ENCODE measurements around the gene AIMP1.
"Not testable (repeated sequence)": the region's sequence is repeated elsewhere in the genome, so short reads cannot be mapped to it uniquely, and the experiment has no call there.

The AIMP1 gene

GRCh38 chr4:106314960-106315359 lies 1.4 kb upstream of the AIMP1 start:
- no peak for DNase-seq

GRCh38 chr4:106315476-106315967 lies 828 bp upstream of the AIMP1 start:
- no peak for DNase-seq

GRCh38 chr4:106316773-106317409 lies 541 bp downstream of the AIMP1 start:
- DNase-seq: no peak

GRCh38 chr4:106317815-106318214 lies 1.5 kb downstream of the AIMP1 start:
- no peak for DNase-seq

- DNase-seq: no peak
These were observed 2.2 kb downstream of the AIMP1 start for GRCh38 chr4:106318511-106318910.

GRCh38 chr4:106320235-106320634 lies 3.9 kb downstream of the AIMP1 start:
- no peak for DNase-seq

GRCh38 chr4:106321168-106321567 lies 4.8 kb downstream of the AIMP1 start:
- DNase-seq: not testable (repeated sequence)

GRCh38 chr4:106321814-106322213 lies 5.5 kb downstream of the AIMP1 start:
- not testable (repeated sequence) for DNase-seq

- no peak for DNase-seq
These were observed 6.8 kb downstream of the AIMP1 start for GRCh38 chr4:106323119-106323518.

GRCh38 chr4:106325800-106326199 lies 9.4 kb downstream of the AIMP1 start:
- no peak for DNase-seq

GRCh38 chr4:106329041-106329618 lies 12.8 kb downstream of the AIMP1 start:
- no peak for DNase-seq

GRCh38 chr4:106333186-106333585 lies 16.8 kb downstream of the AIMP1 start:
- no peak for DNase-seq

GRCh38 chr4:106334741-106335470 lies 18.6 kb downstream of the AIMP1 start:
- DNase-seq: no peak

- DNase-seq: no peak
These were observed 20.3 kb downstream of the AIMP1 start for GRCh38 chr4:106336618-106337017.

GRCh38 chr4:106337916-106338315 lies 21.6 kb downstream of the AIMP1 start:
- no peak for DNase-seq

- no peak for DNase-seq
These were observed 22.3 kb downstream of the AIMP1 start for GRCh38 chr4:106338671-106339070.

GRCh38 chr4:106339431-106339830 lies 23.1 kb downstream of the AIMP1 start:
- no peak for DNase-seq

GRCh38 chr4:106340774-106341173 lies 24.4 kb downstream of the AIMP1 start:
- DNase-seq: no peak

GRCh38 chr4:106343865-106344646 lies 27.7 kb downstream of the AIMP1 start:
- no peak for DNase-seq

- DNase-seq: no peak
These were observed 28.3 kb downstream of the AIMP1 start for GRCh38 chr4:106344647-106344970.

GRCh38 chr4:106347167-106347566 lies 30.8 kb downstream of the AIMP1 start:
- DNase-seq: no peak

GRCh38 chr4:106351016-106351415 lies 34.7 kb downstream of the AIMP1 start:
- DNase-seq: no peak

GRCh38 chr4:106353786-106354185 lies 37.4 kb downstream of the AIMP1 start:
- no peak for DNase-seq

- no peak for DNase-seq
These were observed 38.8 kb downstream of the AIMP1 start for GRCh38 chr4:106355193-106355592.
